ENCODE results near the gene PIP5K1B. TPM values are rescaled to one million over a fixed set of nuclear protein-coding genes. Genes with fewer than 3 reads are reported as not detected.

The PIP5K1B gene
- total RNA-seq, 1 donor from 2014 or later, result 14.9 TPM

DNA sequence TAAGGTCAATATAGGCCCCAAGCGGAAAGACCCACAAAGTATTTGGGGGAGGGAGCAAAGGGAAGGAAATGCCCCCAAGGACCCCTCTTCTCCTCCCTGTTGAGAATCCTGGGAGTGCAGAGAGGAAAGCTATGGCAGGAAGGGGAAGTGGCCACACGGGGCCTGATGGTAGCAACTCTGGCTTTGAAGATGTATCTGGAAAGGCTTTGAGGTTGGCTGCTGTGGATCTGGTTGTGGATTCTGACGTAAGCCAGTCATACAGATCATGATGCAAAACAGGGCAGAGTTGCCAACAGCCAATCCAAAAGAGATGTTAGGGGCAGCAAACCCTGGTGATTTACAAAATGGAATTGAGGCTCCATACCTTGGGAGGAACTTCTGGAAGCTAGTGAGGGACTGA is 200.1 kb downstream of the PIP5K1B start:
- DNase-seq (ENCODE audit: low spot score), result no peak

DNA sequence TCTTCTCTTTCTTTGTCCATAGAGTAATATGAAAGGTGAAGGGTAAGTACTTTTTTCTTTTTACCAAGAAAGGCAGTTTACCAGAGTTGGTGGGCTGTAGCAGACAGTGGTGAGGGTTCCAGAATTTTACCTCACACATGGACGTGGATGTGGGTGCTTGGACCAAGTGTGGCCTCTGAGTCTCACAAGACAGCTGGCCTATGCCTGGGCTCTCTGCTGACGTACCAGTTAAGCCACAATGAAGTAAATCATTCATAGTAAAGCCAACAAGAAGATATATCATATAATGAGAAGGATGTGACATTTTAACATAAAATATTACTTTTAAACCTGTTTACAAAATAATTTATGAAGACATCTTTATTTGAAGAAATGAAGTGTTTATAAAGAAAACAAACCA is 202.9 kb downstream of the PIP5K1B start:
- DNase-seq (ENCODE audit: low spot score), result no peak

GRCh38 chr9:68912561-68912960 is 207.5 kb downstream of the PIP5K1B start:
- no peak for DNase-seq (ENCODE audit: low spot score)

- no peak for DNase-seq (ENCODE audit: low spot score)
Observed at GRCh38 chr9:68913054-68913453, 208.0 kb downstream of the PIP5K1B start.

- DNase-seq (ENCODE audit: low spot score), result no peak
Observed at GRCh38 chr9:68914751-68915150, 209.7 kb downstream of the PIP5K1B start.

GRCh38 chr9:68919661-68920060 is 214.6 kb downstream of the PIP5K1B start:
- no peak for DNase-seq (ENCODE audit: low spot score)

DNA sequence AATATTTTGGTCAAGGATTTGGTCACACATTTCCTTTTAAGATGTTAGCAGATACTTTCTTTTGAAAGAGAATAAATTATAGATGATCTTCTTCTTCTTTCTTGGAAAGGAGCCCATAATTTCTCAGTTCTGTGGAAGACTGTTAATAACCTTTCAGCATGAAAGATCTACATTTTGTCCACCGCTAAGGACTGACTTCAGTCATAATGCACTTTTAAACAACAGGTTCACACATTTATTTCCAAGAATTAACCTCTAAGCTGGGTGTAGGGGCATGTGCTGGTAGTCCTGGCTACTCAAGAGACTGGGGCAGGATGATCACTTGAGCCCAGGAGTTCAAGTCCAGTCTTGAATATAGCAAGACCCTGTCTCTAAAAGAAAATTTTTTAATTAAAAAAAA is 215.9 kb downstream of the PIP5K1B start:
- DNase-seq (ENCODE audit: low spot score), result no peak

- no peak for DNase-seq (ENCODE audit: low spot score)
Observed at GRCh38 chr9:68923480-68923879, 218.4 kb downstream of the PIP5K1B start.

GRCh38 chr9:68925175-68925574 is 220.1 kb downstream of the PIP5K1B start:
- DNase-seq (ENCODE audit: low spot score), result no peak

- no peak for DNase-seq (ENCODE audit: low spot score)
Observed at GRCh38 chr9:68927165-68927564, 222.1 kb downstream of the PIP5K1B start.

DNA sequence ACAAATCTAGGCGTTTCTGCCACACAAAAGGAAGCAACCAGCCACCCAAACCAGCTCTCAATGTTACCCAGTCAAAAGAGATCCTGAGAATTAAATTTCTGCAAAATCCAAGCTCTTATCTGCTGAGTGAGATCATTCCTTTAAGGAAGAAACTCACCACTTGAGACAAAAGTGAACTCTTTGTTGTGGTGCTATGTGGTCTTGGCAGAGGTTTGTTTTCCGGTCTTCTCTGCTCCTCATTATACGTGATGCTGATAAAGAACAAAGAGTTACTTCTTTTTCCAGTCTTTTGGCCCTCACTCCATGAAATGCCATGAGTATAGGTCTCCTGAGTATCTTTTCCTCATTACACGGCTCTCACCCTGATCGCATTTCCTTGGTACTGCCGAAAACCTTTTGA is 226.8 kb downstream of the PIP5K1B start:
- DNase-seq (ENCODE audit: low spot score), result no peak

DNA sequence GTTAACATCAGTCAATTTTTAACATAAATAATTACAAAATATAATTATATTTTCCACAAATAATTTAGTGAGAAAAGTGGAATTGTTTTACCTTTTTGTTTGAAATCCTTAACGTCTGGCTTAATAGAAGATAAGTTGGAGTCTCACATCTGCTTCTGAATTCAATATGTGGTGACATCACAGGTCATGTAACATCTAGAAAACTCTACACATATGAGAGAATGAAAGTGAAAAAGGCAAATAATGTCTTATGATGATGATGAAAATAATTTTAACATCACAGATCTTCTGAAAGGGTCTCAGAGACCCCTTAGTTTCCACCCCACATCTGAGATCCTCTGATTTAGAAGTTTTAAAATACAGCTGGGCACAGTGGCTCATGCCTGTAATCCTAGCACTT is 227.4 kb downstream of the PIP5K1B start:
- no peak for DNase-seq (ENCODE audit: low spot score)

- peak; percentile 51 for DNase-seq (ENCODE audit: low spot score)
Observed at GRCh38 chr9:68933434-68934328, 228.6 kb downstream of the PIP5K1B start.

GRCh38 chr9:68934329-68934644 is 229.2 kb downstream of the PIP5K1B start:
- DNase-seq (ENCODE audit: low spot score), result no peak

DNA sequence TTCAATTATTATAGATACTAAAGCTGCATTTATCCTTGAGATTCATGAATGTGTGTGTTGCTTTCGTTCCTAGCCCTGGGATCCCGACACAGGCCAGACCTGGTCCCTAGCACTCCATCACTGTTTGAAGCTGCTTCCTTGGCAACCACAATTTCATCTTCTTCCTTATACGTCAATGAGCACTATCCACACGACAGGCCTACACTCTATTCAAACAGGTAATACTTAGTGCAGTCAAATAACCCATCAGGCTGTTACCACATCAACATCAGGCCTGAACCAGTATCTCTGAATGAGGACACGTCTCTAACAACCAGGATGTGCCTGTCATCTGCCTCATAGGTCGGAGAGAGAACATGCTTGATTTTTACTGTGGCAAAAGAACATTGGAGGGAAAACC is 235.5 kb downstream of the PIP5K1B start:
- no peak for DNase-seq (ENCODE audit: low spot score)

DNA sequence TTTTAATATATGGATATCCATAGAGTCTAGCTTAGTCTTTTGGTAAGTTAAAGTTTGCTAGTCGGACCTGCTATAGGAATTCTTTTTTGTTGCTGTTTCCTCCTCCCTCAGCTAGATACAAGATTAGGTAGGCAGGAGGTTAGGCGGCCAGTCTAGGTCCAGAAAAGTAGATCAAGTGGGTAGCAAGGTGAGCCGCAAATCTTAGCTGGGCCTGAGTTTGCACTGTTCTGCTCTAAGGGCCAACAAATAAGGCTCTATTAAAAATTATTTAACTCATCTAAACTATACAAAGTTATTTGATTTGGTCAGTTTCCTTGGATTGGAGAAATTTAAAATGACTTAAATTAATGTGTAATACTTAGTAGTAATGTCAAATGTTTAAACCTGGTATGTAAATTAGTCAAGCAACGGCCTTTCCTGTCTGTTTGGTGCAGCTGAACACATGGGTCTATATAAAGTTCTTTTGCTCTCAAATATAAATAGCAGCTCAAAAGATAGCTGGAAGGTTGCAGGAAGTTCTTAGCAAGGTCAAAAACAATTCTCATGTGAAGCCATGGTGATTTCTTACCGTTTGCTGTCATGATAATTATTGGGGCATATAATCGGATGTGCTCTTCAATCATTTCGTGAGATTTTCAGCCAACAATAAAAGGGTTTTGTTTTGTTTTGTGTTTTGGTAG is 236.9 kb downstream of the PIP5K1B start:
- no peak for DNase-seq (ENCODE audit: low spot score)

GRCh38 chr9:68942790-68943189 is 237.8 kb downstream of the PIP5K1B start:
- no peak for DNase-seq (ENCODE audit: low spot score)

GRCh38 chr9:68947015-68947414 is 242.0 kb downstream of the PIP5K1B start:
- DNase-seq (ENCODE audit: low spot score), result no peak

DNA sequence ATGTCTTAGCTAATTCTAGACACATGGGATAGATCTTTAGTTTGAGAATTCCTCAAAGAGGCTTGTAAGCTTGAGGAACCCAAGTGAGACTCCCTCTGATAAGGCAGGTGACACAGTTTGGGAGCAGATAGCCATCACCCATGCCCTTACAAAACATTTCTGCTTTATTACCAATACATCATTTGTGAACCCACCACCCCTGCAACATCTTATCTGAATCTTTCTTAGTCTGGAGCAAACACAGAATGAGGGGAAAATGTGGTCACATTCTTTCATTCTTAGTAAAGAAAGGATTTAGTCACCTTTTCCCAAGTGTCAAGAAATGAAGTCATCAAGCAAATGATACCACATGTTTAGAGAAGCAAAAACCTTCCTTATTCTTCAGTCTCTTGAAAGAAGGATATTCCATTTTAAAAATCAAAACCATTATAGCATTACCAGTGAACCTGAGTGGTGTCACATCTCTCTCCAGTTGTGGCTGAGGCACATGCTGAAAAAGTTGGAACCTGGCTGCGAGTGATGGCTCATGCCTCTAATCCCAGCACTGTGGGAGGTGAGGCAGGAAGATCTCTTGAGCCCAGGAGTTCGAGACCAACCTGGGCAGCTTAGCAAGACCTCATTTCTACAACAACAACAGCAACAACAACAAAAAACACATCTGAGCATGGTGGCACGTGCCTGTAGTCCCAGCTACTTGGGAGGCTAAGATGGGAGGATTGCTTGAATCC is 243.0 kb downstream of the PIP5K1B start:
- no peak for DNase-seq (ENCODE audit: low spot score)

- peak; percentile 44 for DNase-seq (ENCODE audit: low spot score)
Observed at GRCh38 chr9:68949271-68950000, 244.4 kb downstream of the PIP5K1B start.

- DNase-seq (ENCODE audit: low spot score), result no peak
Observed at GRCh38 chr9:68950188-68950587, 245.1 kb downstream of the PIP5K1B start.

DNA sequence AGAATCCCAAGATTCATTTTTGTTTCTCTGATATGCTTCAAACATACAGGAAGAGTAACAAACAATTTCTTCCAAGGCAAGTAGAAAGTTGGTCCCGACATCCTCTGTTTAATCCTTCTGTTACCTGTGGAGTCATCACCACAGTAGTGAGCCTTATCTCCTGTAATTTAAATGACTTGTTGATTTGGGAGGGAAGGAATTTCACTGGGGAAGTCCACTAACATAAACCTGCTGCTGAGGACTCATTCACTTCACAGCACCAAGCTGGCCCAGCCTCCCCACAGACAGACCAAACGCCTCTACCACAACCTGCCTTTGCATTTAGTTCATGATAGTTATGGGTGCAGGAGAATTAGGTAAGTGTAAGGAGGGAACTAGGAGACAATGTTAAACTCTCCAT is 245.6 kb downstream of the PIP5K1B start:
- no peak for DNase-seq (ENCODE audit: low spot score)

Measured in umbilical cord (tissue), 2 donors.